Activated naive CD8-positive, alpha-beta T cell treated with anti-CD3 and anti-CD28 coated beads, Interleukin-2, amount 10 ng/mL, durations not matched to agents 7 days and 5 days (primary cell): ENCODE data around the gene UPF2. TPM values are rescaled to one million over a fixed set of nuclear protein-coding genes. Genes with fewer than 3 reads are reported as not detected.
"Not testable (repeated sequence)": the region's sequence is repeated elsewhere in the genome, so short reads cannot be mapped to it uniquely, and the experiment has no call there.

Experiments used
- ATAC-seq: fragments of 150-1000 bp; cut with Tn5 transposase; one replicate; pipeline ENCODE4 v1.10.0; 2021; ENCODE audit warnings: low read depth, moderate library complexity
- POLR2A ChIA-PET: fragments of 350-600 bp; sonication (Branson Sonifier 250); formaldehyde crosslinking; loops from one replicate; lab custom pipeline; 2021; ENCODE audit warnings: antibody characterized with exemption; lab: Charles Lee
- DNase-seq: peaks from one replicate; pipeline ENCODE4 v3.0.0; 2021
- H3K27ac Mint-ChIP-seq: one replicate; pipeline ENCODE4 v1.8.0; 2022; ENCODE audit warnings: mild to moderate bottlenecking, mixed read lengths
- H3K27me3 Mint-ChIP-seq: one replicate; pipeline ENCODE4 v1.8.0; 2022; ENCODE audit warnings: mild to moderate bottlenecking, moderate library complexity, mixed read lengths
- H3K36me3 Mint-ChIP-seq: one replicate; pipeline ENCODE4 v1.8.0; 2021; ENCODE audit warnings: mild to moderate bottlenecking, mixed read lengths
- H3K4me1 Mint-ChIP-seq: one replicate; pipeline ENCODE4 v1.8.0; 2021; ENCODE audit warnings: mixed read lengths
- H3K4me3 Mint-ChIP-seq: one replicate; pipeline ENCODE4 v1.8.0; 2022; ENCODE audit warnings: mild to moderate bottlenecking, moderate library complexity, mixed read lengths
- H3K9me3 Mint-ChIP-seq: one replicate; pipeline ENCODE4 v1.8.0; 2021; ENCODE audit warnings: mixed read lengths
- total RNA-seq, 2 experiments: library from RNA; stranded (reverse); gene quantifications; one replicate each; pipeline ENCODE4 v1.2.3, GENCODE V29; 2021

The UPF2 gene
- total RNA-seq, 2 experiments from 2014 or later: 30.4 to 31.0 TPM

DNA sequence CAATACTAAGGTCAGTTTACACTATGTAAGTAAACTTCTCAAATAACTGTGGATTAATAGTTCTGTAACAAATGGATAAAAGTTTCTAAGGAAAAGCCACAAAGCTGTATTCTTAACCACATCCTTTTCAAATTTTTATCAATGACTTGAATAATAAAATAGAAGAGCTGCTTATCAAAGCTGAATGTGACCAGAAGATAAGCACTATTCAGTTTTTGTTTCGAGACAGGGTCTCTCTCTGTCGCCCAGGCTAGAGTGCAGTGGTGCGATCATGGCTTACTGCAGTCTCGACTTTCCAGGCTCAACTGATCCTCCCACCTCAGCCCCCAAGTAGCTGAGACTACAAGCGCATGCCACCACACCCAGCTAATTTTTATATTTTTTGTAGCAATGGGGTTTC, 17.0 kb downstream of the UPF2 start:
- ATAC-seq (no peak), DNase-seq (no peak)
- Mint-ChIP-seq H3K27me3 (no peaks in the 10 kb centered on the region), H3K36me3 (peaks cover 34% of the 10 kb centered on the region), H3K4me3 (no peak overlapping the region), H3K4me1 (peaks cover 17% of the 10 kb centered on the region), H3K27ac (no peak overlapping the region), H3K9me3 (no peaks in the 10 kb centered on the region)
- POLR2A ChIA-PET: interaction anchor here (0.6 kb wide), 1 partner anchor 54 kb away, joined by 3 read pairs; no protein-coding TSS in a partner anchor

DNA sequence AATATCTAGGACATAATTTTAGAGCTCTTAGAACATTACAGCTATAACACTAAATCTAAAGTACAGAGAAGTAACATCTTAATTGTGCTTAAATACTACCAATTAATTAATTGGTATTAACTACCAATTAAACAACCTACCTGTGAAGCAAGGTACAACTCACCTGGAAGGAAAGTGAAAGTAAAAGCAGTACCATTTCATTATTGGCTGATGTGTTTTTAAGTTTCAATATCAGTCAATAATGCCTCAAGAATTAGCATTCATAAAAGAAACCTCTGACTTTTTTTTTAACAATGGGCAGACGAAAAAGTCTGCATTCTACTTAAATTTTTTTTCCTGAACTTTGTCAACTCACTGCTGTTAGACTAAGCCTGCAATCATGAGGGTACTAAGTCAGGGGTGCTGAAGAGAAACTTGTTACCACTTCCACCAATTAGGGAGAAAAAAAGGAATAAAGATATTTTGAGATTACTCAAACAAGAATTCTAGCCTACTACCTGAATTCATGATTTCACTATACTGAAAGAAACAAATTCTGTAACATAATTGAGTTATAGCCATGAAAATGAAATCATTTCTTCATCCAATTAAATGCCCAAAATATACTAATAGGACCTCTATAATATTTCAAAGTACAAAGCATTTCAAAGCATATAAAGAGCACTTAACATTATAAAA, 19.9 kb downstream of the UPF2 start:
- H3K4me1 Mint-ChIP-seq: peaks cover 16% of the 10 kb centered on the region
- POLR2A ChIA-PET: no interaction called here
- peak overlapping the region; percentile 67 for H3K4me3 Mint-ChIP-seq
- H3K27ac Mint-ChIP-seq: peak overlapping the region; percentile 77
- DNase-seq (no peak), ATAC-seq (no peak)
- H3K27me3 Mint-ChIP-seq: no peaks in the 10 kb centered on the region
- H3K9me3 Mint-ChIP-seq: no peaks in the 10 kb centered on the region
- H3K36me3 Mint-ChIP-seq: peaks cover 18% of the 10 kb centered on the region

DNA sequence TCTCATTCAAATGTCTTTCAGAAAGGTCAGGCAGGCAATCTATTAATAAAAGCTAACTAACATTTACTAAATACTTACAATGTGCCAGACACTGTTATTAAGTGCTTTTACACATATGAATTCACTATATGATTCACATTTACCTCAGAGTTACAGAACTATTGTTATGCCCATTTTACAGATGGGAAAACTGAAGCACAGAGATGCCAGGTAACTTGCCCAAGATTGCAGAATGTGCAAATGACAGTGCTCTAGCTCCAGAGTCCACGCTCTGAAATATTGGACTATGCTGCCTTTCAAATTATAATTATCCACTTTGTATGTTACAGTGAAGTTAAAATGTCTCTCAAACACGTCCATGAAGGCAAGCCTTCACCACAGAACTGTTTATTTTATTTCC, 22.0 kb downstream of the UPF2 start:
- Mint-ChIP-seq H3K9me3 (no peaks in the 10 kb centered on the region), H3K36me3 (peaks cover 8% of the 10 kb centered on the region), H3K4me3 (no peak overlapping the region), H3K27ac (no peak overlapping the region), H3K27me3 (no peaks in the 10 kb centered on the region), H3K4me1 (peaks cover 12% of the 10 kb centered on the region)
- ATAC-seq (no peak), DNase-seq (no peak)
- POLR2A ChIA-PET: no interaction called here

DNA sequence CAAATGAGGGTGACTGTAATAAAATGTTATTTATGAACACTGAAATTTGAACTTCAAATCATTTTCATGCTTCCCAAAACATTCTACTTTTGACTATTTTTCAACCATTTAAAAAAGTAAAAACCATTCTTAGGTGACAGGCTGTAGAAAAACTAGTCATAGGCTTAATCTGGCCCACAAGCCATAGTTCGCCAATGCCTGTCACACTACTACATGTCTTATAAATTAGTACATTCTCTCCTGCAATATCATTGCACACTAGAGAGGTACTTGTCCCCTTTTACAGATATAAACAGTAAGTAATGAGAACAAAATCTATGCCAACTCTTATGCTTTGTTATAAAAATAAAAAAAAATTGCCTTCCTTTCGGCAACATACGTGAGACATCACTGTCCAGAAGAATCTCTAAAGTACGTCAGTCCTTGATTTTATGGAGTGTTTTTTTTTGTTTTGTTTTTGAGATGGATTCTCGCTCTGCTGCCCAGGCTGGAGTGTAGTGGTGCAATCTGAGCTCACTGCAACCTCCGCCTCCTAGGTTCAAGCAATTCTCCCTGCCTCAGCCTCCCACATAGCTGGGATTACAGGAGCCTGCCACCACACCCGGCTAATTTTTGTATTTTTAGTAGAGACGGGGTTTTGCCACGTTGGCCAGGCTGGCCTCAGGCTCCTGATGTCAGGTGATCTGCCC, 23.2 kb downstream of the UPF2 start:
- Mint-ChIP-seq H3K4me3 (no peak overlapping the region), H3K9me3 (no peaks in the 10 kb centered on the region), H3K27ac (no peak overlapping the region), H3K27me3 (no peaks in the 10 kb centered on the region), H3K36me3 (peaks cover 9% of the 10 kb centered on the region), H3K4me1 (peaks cover 12% of the 10 kb centered on the region)
- DNase-seq: no peak
- POLR2A ChIA-PET: no interaction called here
- no peak for ATAC-seq

DNA sequence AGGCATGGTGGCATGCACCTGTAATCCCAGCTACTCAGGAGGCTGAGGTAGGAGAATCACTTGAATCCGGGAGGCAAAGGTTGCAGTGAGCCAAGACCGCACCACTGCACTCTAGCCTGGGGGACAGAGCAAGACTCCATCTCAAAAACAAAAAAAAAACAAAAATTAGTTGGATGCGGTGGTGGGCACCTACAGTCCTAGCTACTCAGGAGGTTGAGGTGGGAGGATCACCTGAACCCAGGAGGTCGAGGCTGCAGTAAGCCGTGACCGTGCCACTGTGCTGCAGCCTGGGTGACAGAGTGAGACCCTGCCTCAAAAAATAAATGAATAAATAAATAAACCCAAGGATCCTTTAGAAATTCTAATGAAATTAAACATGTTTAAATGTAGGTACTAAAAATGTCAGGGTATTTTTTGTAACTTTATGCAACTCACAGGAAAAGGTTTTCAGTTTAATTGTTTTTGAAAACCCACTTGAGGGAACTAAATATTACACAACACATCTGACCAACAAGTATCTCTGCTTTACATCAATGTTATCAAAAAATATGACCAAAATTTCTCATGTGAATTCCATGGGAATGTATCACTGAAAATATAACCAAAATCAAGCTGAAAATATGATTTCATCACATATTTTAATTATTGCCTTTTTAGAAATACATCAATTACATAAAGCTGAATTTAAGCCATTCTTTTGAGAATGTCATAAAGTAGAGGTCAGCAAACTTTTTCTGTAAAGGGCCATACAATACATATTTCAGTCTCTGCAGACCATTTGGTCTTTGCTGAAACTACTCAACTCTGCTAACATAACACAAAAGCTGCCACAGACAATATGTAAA, 23.9 kb downstream of the UPF2 start:
- POLR2A ChIA-PET: no interaction called here
- no peak for ATAC-seq
- Mint-ChIP-seq H3K9me3 (no peaks in the 10 kb centered on the region), H3K27ac (no peak overlapping the region), H3K27me3 (no peaks in the 10 kb centered on the region), H3K4me3 (no peak overlapping the region), H3K4me1 (peaks cover 12% of the 10 kb centered on the region), H3K36me3 (peaks cover 12% of the 10 kb centered on the region)
- DNase-seq: no peak

DNA sequence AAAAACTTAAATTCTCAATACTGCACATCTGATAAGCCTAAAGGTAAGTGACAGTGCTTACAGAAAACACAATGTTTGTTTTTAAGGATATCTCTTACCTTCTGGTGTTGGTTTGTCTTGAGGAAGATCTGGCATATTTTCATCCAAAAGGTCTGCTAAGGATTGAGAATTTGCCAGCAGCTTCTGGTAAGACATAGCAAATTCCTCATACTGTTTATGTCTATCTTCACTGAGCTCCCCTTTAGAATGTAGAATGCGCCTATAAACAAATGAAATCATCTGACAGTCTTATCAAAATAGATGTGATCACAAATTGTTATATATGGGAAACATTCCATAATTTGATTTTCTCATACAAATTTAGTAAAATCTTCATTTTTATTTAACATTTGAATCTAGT, 28.7 kb downstream of the UPF2 start:
- Mint-ChIP-seq H3K36me3 (peaks cover 43% of the 10 kb centered on the region), H3K4me1 (peaks cover 2% of the 10 kb centered on the region), H3K9me3 (peaks cover 5% of the 10 kb centered on the region), H3K27ac (no peak overlapping the region), H3K27me3 (no peaks in the 10 kb centered on the region), H3K4me3 (no peak overlapping the region)
- POLR2A ChIA-PET: no interaction called here
- ATAC-seq (no peak), DNase-seq (no peak)

DNA sequence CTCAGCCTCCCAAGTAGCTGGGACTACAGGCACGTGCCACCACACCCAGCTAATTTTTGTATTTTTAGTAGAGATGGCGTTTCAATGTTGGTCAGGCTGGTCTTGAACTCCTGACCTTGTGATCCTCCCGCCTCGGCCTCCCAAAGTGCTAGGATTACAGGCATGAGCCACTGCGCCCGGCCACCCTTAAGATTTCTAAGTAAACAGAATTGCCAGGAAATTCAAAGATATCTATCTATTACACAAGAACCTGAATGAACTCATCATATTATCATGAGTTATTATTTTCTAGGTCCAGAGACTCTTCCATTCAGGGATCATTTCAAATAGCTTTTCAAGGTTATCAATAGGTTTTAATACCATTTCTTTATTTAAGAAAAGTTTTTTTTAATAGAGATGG, 29.2 kb downstream of the UPF2 start:
- H3K36me3 Mint-ChIP-seq: peaks cover 47% of the 10 kb centered on the region
- H3K9me3 Mint-ChIP-seq, POLR2A ChIA-PET, DNase-seq, H3K4me1 Mint-ChIP-seq, H3K27me3 Mint-ChIP-seq, ATAC-seq, H3K27ac Mint-ChIP-seq, H3K4me3 Mint-ChIP-seq: not testable (repeated sequence)

DNA sequence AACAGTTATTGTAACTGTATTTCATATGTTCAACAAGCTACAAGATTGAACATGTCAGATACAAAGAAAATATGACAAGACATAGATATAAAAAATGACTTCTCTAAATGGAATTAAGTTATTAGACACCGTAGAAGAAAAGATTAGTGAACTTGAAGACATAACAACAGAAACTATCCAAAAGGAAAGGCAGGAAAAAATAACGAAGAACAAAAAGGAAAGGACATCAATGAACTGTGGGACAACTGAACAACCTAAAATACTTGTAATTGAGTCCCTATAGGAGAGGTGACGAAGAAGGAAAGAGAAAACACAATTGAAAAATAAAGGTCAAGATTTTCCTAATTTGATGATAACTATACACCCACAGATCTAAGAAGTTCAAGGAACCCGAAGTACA, 32.3 kb downstream of the UPF2 start:
- DNase-seq: no peak
- Mint-ChIP-seq H3K36me3 (peaks cover 52% of the 10 kb centered on the region), H3K27ac (no peak overlapping the region), H3K4me1 (no peaks in the 10 kb centered on the region), H3K9me3 (peaks cover 5% of the 10 kb centered on the region), H3K4me3 (no peak overlapping the region), H3K27me3 (no peaks in the 10 kb centered on the region)
- POLR2A ChIA-PET: no interaction called here
- ATAC-seq: no peak

DNA sequence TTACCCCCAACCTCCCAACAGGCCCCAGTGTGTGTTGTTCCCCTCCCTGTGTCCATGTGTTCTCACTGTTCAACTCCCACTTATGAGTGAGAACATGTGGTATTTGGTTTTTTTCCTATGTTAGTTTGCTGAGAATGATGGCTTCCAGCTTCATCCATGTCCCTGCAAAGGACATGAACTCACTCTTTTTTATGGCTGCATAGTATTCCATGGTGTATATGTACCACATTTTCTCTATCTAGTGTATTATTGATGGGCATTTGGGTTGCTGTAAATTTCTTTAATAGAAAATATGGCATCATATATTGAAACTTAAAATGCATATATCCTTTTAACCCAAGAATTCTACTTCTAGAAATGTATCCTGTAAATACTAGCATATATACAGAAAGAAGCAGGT, 33.8 kb downstream of the UPF2 start:
- POLR2A ChIA-PET, H3K27me3 Mint-ChIP-seq, H3K4me1 Mint-ChIP-seq, H3K9me3 Mint-ChIP-seq, H3K27ac Mint-ChIP-seq, H3K4me3 Mint-ChIP-seq, DNase-seq, ATAC-seq: not testable (repeated sequence)
- H3K36me3 Mint-ChIP-seq: peaks cover 59% of the 10 kb centered on the region

DNA sequence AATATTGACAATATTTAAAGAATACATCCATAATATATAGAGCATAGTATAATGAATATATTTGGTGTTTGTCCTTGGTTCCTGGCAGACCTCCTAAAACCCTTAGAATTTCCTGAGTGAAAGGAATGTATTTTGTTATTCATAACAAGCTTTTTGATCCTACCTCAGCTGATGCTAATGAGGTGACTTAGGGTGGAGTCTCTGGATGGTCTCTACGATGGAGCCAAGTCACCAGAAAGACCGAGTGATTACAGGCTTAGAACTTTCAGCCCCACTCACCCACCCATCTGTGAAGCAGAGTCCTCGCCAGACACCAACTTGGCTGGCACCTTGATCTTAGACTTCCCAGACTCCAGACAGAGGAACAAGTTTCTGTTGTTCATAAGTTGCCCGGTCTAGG, 35.9 kb downstream of the UPF2 start:
- no peak overlapping the region for H3K27ac Mint-ChIP-seq
- POLR2A ChIA-PET: no interaction called here
- H3K4me3 Mint-ChIP-seq: no peak overlapping the region
- peaks cover 1% of the 10 kb centered on the region for H3K4me1 Mint-ChIP-seq
- DNase-seq (no peak), ATAC-seq (no peak)
- H3K36me3 Mint-ChIP-seq: peaks cover 59% of the 10 kb centered on the region
- no peaks in the 10 kb centered on the region for H3K27me3 Mint-ChIP-seq
- peaks cover 5% of the 10 kb centered on the region for H3K9me3 Mint-ChIP-seq

DNA sequence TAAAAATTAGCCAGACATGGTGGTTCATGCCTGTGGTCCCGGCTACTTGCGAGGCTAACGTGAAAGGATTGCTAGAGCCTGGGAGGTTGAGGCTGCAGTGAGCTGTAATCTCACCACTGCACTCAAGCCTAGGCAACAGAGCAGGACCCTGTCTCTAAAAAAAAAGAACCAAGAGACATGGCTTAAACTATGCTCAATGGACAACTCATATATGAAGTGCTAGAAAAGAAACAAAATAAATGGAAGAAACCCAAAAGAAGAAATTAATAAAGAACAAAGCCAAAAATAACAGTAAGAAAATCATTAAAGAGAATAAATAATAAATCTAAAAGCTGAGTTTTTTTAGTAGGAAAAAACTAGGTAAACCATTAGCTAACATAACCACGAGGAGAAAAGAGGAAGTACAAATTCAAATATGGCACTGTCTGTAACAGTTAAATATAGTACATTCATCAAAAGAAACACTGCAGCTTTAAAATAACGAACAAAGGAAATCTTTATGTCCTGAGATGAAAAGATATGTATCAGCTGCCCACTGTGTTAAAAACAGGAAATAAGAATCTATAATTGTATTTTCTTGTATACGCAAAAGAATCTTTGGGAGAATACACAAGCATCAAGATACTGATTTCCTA, 48.7 kb downstream of the UPF2 start:
- H3K4me1 Mint-ChIP-seq: peaks cover 10% of the 10 kb centered on the region
- ATAC-seq (no peak), DNase-seq (no peak)
- H3K36me3 Mint-ChIP-seq: peaks cover 26% of the 10 kb centered on the region
- no peaks in the 10 kb centered on the region for H3K9me3 Mint-ChIP-seq
- H3K4me3 Mint-ChIP-seq: no peak overlapping the region
- POLR2A ChIA-PET: no interaction called here
- H3K27ac Mint-ChIP-seq: peak overlapping the region; percentile 49
- H3K27me3 Mint-ChIP-seq: no peaks in the 10 kb centered on the region

DNA sequence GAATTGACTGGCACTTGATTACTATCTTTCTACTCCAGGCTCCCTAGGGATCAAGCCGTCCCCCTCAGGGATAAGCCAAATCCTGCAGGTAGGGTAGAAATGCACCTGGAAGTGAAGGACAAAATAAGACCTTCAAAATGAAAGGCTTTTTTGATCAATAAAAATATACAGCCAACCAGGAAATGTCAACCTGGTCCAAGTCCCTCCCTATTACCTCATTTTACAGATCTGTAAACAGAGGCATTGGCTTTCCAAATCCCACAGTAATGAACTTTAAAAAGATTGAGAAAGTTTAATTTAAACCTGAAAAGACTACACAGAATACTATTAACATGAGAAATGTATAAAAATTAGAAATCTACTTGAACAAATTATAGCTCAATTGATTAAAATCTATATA, 53.7 kb downstream of the UPF2 start:
- H3K9me3 Mint-ChIP-seq: no peaks in the 10 kb centered on the region
- ATAC-seq (no peak), DNase-seq (no peak)
- H3K4me3 Mint-ChIP-seq: no peak overlapping the region
- H3K27ac Mint-ChIP-seq: no peak overlapping the region
- no peaks in the 10 kb centered on the region for H3K27me3 Mint-ChIP-seq
- H3K4me1 Mint-ChIP-seq: peaks cover 9% of the 10 kb centered on the region
- POLR2A ChIA-PET: no interaction called here
- peaks cover 11% of the 10 kb centered on the region for H3K36me3 Mint-ChIP-seq

DNA sequence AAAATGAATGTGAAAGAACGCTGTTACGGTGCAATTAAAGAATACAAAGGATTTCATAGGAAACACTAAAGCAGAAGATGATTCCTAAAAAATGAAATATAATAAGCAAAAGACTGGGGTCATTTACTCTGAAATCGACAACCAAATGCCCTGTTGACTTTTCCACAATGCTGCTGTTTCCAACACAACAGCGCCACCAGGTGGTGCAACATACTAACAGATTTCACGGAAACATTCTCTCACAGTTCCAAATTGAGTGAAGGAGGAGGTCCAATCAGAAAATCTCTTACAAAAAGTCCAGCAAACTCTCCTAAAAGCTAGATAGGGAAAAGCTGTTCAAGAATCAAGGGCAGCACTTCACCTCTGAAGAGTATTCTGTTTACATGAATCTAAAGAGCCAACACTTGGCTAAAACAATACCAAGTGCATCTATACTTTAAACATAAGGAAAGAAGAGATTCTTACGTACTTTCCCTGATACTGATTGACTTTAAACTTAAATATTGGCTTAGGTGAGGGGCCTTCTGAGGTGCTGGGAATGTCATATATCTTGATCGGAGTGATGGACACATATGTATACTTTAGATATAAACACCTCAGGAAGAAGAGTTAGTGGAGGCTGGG, 55.9 kb downstream of the UPF2 start:
- ATAC-seq (peak; percentile 52), DNase-seq (peak; percentile 73)
- Mint-ChIP-seq H3K4me1 (peaks cover 4% of the 10 kb centered on the region), H3K36me3 (peaks cover 13% of the 10 kb centered on the region), H3K27me3 (no peaks in the 10 kb centered on the region), H3K27ac (peak overlapping the region; percentile 30), H3K4me3 (no peak overlapping the region), H3K9me3 (no peaks in the 10 kb centered on the region)
- POLR2A ChIA-PET: no interaction called here
